ENCODE results near the gene HIVEP3. TPM values are rescaled to one million over a fixed set of nuclear protein-coding genes. Genes with fewer than 3 reads are reported as not detected.

HIVEP3 gene
- total RNA-seq, 1 donor from 2014 or later: 0.37 TPM

DNA sequence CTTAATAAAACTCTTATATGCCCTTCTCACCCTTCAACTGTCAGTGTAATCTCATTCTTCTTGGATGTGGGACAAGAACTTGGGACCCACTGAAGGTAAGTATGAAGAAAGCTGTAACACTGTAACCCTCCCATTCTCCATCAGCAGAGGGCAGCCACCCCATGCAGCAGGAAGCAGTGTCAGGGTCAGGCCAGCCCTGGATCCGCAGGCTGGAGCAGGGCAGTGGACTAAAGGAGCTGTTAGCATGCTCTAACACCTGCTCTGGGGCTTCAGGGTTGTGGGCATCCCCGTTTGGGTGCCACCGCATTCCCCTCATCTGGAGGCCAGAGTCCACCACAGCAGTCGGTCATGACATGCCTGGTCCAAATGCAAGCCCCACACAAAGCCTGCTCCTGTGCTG, 156.5 kb downstream of the HIVEP3 start:
- Histone ChIP-seq H3K4me1 (no peaks in the 10 kb centered on the region), H2AFZ (replicated peaks) (no peak overlapping the region), H4K20me1 (ENCODE audit: low read depth) (no peaks in the 10 kb centered on the region), H3K9me3 (ENCODE audit: low read depth) (no peaks in the 10 kb centered on the region), H3K4me3 (no peak overlapping the region), H3K79me2 (ENCODE audit: low read depth) (no peaks in the 10 kb centered on the region), H3K27me3 (no peaks in the 10 kb centered on the region), H3K4me2 (no peak overlapping the region), H3F3A (ENCODE audit: low read depth) (no peaks in the 10 kb centered on the region), H3K36me3 (no peaks in the 10 kb centered on the region), H3K27ac (no peak overlapping the region), H3K9ac (no peak overlapping the region)
- H3K4me1 Mint-ChIP-seq: peaks cover 5% of the 10 kb centered on the region
- DNase-seq (ENCODE audit: low spot score): peak; percentile 47
- peaks cover 7% of the 10 kb centered on the region for H3K27me3 Mint-ChIP-seq (ENCODE audit: insufficient read depth, low read depth)
- H3K4me3 Mint-ChIP-seq: no peak overlapping the region
- no peaks in the 10 kb centered on the region for H3K36me3 Mint-ChIP-seq
- no peak for TF ChIP-seq EZH2phosphoT487 (IDR thresholded peaks at IDR 0.05)
- TF ChIP-seq, protein P1, sequence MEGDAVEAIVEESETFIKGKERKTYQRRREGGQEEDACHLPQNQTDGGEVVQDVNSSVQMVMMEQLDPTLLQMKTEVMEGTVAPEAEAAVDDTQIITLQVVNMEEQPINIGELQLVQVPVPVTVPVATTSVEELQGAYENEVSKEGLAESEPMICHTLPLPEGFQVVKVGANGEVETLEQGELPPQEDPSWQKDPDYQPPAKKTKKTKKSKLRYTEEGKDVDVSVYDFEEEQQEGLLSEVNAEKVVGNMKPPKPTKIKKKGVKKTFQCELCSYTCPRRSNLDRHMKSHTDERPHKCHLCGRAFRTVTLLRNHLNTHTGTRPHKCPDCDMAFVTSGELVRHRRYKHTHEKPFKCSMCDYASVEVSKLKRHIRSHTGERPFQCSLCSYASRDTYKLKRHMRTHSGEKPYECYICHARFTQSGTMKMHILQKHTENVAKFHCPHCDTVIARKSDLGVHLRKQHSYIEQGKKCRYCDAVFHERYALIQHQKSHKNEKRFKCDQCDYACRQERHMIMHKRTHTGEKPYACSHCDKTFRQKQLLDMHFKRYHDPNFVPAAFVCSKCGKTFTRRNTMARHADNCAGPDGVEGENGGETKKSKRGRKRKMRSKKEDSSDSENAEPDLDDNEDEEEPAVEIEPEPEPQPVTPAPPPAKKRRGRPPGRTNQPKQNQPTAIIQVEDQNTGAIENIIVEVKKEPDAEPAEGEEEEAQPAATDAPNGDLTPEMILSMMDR (IDR thresholded peaks at IDR 0.05): peak; percentile 54
- H3K9me3 Mint-ChIP-seq: no peaks in the 10 kb centered on the region
- no peak overlapping the region for H3K27ac Mint-ChIP-seq

GRCh38 chr1:41758904-41759548, 159.7 kb downstream of the HIVEP3 start:
- Mint-ChIP-seq H3K4me3 (no peak overlapping the region), H3K36me3 (no peaks in the 10 kb centered on the region), H3K27ac (no peak overlapping the region), H3K4me1 (peaks cover 2% of the 10 kb centered on the region), H3K9me3 (no peaks in the 10 kb centered on the region), H3K27me3 (ENCODE audit: insufficient read depth, low read depth) (peaks cover 5% of the 10 kb centered on the region)
- no peak overlapping the region for H3K27ac ChIP-seq
- no peak for DNase-seq (ENCODE audit: low spot score)
- no peaks in the 10 kb centered on the region for H3F3A ChIP-seq (ENCODE audit: low read depth)
- no peak overlapping the region for H3K9ac ChIP-seq
- TF ChIP-seq EZH2 (IDR thresholded peaks at IDR 0.05) (no peak), EZH2phosphoT487 (IDR thresholded peaks at IDR 0.05) (no peak)
- TF ChIP-seq, protein P1 (IDR thresholded peaks at IDR 0.05): no peak
- no peaks in the 10 kb centered on the region for H3K9me3 ChIP-seq (ENCODE audit: low read depth)
- H3K79me2 ChIP-seq (ENCODE audit: low read depth): no peaks in the 10 kb centered on the region
- H3K27me3 ChIP-seq: no peaks in the 10 kb centered on the region
- no peaks in the 10 kb centered on the region for H3K36me3 ChIP-seq
- no peak overlapping the region for H2AFZ ChIP-seq (replicated peaks)
- H3K4me3 ChIP-seq: no peak overlapping the region
- H3K4me2 ChIP-seq: no peak overlapping the region
- H4K20me1 ChIP-seq (ENCODE audit: low read depth): no peaks in the 10 kb centered on the region
- no peaks in the 10 kb centered on the region for H3K4me1 ChIP-seq

DNA sequence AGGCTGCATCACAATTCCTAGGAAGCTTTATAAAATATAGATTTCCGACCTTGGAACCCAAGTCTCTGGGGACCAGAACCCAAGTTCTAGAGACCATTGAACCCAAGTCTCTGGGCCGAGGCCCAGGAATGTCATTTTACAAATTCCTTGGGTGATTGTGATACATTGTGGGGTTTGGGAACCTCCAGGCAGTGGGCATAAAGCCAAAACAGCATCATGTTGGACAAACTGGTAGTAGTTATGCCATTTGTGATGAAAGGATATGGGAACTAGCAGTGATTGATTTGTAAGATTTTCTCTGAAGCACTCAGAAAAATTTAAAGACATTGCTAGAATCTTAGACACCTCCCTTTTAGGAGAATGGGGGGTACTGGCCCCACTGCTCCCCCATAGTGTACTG, 160.2 kb downstream of the HIVEP3 start:
- Histone ChIP-seq H3K27me3 (no peaks in the 10 kb centered on the region), H3K9ac (no peak overlapping the region), H2AFZ (replicated peaks) (no peak overlapping the region), H3K9me3 (ENCODE audit: low read depth) (no peaks in the 10 kb centered on the region), H3K4me3 (no peak overlapping the region), H3K27ac (no peak overlapping the region), H3K79me2 (ENCODE audit: low read depth) (no peaks in the 10 kb centered on the region), H3K36me3 (no peaks in the 10 kb centered on the region), H3K4me1 (no peaks in the 10 kb centered on the region), H3F3A (ENCODE audit: low read depth) (no peaks in the 10 kb centered on the region), H4K20me1 (ENCODE audit: low read depth) (no peaks in the 10 kb centered on the region), H3K4me2 (no peak overlapping the region)
- Mint-ChIP-seq H3K9me3 (no peaks in the 10 kb centered on the region), H3K4me3 (no peak overlapping the region), H3K4me1 (peaks cover 2% of the 10 kb centered on the region), H3K36me3 (no peaks in the 10 kb centered on the region), H3K27me3 (ENCODE audit: insufficient read depth, low read depth) (peaks cover 2% of the 10 kb centered on the region), H3K27ac (no peak overlapping the region)
- no peak for DNase-seq (ENCODE audit: low spot score)
- TF ChIP-seq, protein P1 (IDR thresholded peaks at IDR 0.05): no peak
- TF ChIP-seq EZH2 (IDR thresholded peaks at IDR 0.05) (no peak), EZH2phosphoT487 (IDR thresholded peaks at IDR 0.05) (no peak)
